A549 (cell line): ENCODE measurements around the gene HNMT. TPM values are rescaled to one million over a fixed set of nuclear protein-coding genes. Genes with fewer than 3 reads are reported as not detected.

ENCODE experiments used
- ATAC-seq, 2 experiments: fragments of 200-7000 bp in 1 of 2; fragments of >200 bp in 1 of 2; cut with Nextera tagmentation in 1 of 2; cut with Tn5 transposase in 1 of 2; 3 replicates each; pipeline versions ENCODE4 v1.8.0 to v1.9.1; 2018 to 2020; ENCODE audit warnings: mild to moderate bottlenecking in 1 of 2, moderate library complexity in 1 of 2
- CTCF ChIA-PET: fragments of 300-600 bp; sonication (Branson Sonifier 250); formaldehyde crosslinking; extraction: SDS; loops from one replicate; lab custom pipeline; 2021; ENCODE audit warnings: antibody characterized with exemption, inconsistent platforms; lab: Yijun Ruan, JAX
- POLR2A ChIA-PET: fragments of 350-600 bp; formaldehyde crosslinking; extraction: SDS; loops from one replicate; lab custom pipeline; 2021; ENCODE audit warnings: antibody characterized with exemption, inconsistent platforms; lab: Yijun Ruan, JAX
- DNase-seq, 2 experiments: peaks; one replicate each; pipeline versions ENCODE4 v3.0.0 to v3.0.0-alpha.2; 2011 to 2016; ENCODE audit warnings: low read depth in 1 of 2, low spot score in 1 of 2
- FAIRE-seq: peaks from 2 replicates; lab custom pipeline; 2011; peaks lifted over from hg19 to GRCh38; lab: Jason Lieb, UNC
- H3K27ac ChIP-seq, 2 experiments: fragments of >200 bp; sonication (Bioruptor Twin); formaldehyde crosslinking; 3 replicates each; pipeline ENCODE4 v1.5.1; 2016 to 2017
- H3K4me1 ChIP-seq: fragments of >200 bp; sonication (Bioruptor Twin); formaldehyde crosslinking; 3 replicates; pipeline ENCODE4 v1.6.1; 2016
- H3K4me2 ChIP-seq: fragments of >200 bp; sonication (Bioruptor Twin); formaldehyde crosslinking; 3 replicates; pipeline ENCODE4 v1.6.1; 2016
- H3K4me3 ChIP-seq: fragments of >200 bp; sonication (Bioruptor Twin); formaldehyde crosslinking; 3 replicates; pipeline ENCODE4 v1.5.1; 2016
- H3K9me3 ChIP-seq: fragments of >200 bp; sonication (Bioruptor Twin); formaldehyde crosslinking; 3 replicates; pipeline ENCODE4 v1.6.1; 2016
- ATOH8 ChIP-seq: fragments of 250-450 bp; sonication (Bioruptor Pico); IDR thresholded peaks from 2 replicates; pipeline ENCODE4 v1.5.0; 2020; ENCODE audit warnings: low read depth, mild to moderate bottlenecking, moderate library complexity
- CBX2 ChIP-seq: fragments of 200-600 bp; sonication (generic); IDR thresholded peaks from 2 replicates; pipeline ENCODE4 v1.6.1; 2016; ENCODE audit warnings: low read depth, mild to moderate bottlenecking, borderline replicate concordance
- CEBPB ChIP-seq, 2 experiments: fragments of >200 bp in 1 of 2; sonication (Bioruptor Twin) in 1 of 2; formaldehyde crosslinking in 1 of 2; IDR thresholded peaks; 2 replicates each; pipeline ENCODE4 v1.6.1; 2012 to 2016
- CTCF ChIP-seq: fragments of >200 bp; sonication (Bioruptor Twin); formaldehyde crosslinking; IDR thresholded peaks from 3 replicates; pipeline ENCODE4 v1.5.1; 2016
- E2F6 ChIP-seq: IDR thresholded peaks from 2 replicates; pipeline ENCODE4 v1.6.1; 2012; ENCODE audit warnings: low read depth, borderline replicate concordance
- EHMT2 ChIP-seq: fragments of 200-600 bp; sonication (generic); IDR thresholded peaks from 2 replicates; pipeline ENCODE4 v1.6.1; 2016; ENCODE audit warnings: antibody characterized with exemption, low read depth, mild to moderate bottlenecking, moderate library complexity
- ELK1 ChIP-seq: fragments of 150-350 bp; IDR thresholded peaks from 2 replicates; pipeline ENCODE4 v1.6.1; 2014; ENCODE audit warnings: low read depth, mild to moderate bottlenecking, low read length
- EP300 ChIP-seq, 2 experiments: fragments of >200 bp; sonication (Bioruptor Twin); formaldehyde crosslinking; IDR thresholded peaks; 2 replicates in 1 of 2; 3 replicates in 1 of 2; pipeline ENCODE4 v1.6.1; 2016 to 2017
- ESRRA ChIP-seq: fragments of 150-350 bp; IDR thresholded peaks from 2 replicates; pipeline ENCODE4 v1.6.1; 2014; ENCODE audit warnings: mild to moderate bottlenecking, low read length, borderline replicate concordance
- FOXS1 ChIP-seq: fragments of 250-450 bp; sonication (Bioruptor Pico); IDR thresholded peaks from 2 replicates; pipeline ENCODE4 v1.5.0; 2020; ENCODE audit warnings: mild to moderate bottlenecking, moderate library complexity
- GATA3 ChIP-seq: IDR thresholded peaks from 2 replicates; pipeline ENCODE4 v1.6.1; 2012; ENCODE audit warnings: borderline replicate concordance
- HDAC2 ChIP-seq: fragments of 200-600 bp; sonication (generic); IDR thresholded peaks from 2 replicates; pipeline ENCODE4 v1.6.1; 2016
- HOXA7 ChIP-seq: fragments of 250-450 bp; sonication (Bioruptor Pico); IDR thresholded peaks from 2 replicates; pipeline ENCODE4 v1.5.0; 2020; ENCODE audit warnings: mild to moderate bottlenecking, moderate library complexity
- KDM1A ChIP-seq: fragments of 200-600 bp; sonication (generic); IDR thresholded peaks from 2 replicates; pipeline ENCODE4 v1.6.1; 2016; ENCODE audit warnings: low read depth, mild to moderate bottlenecking
- MAFK ChIP-seq: fragments of 450-650 bp; IDR thresholded peaks from 2 replicates; pipeline ENCODE4 v1.6.1; 2014; ENCODE audit not compliant: partially characterized antibody
- NR3C1 ChIP-seq: fragments of >200 bp; sonication (Bioruptor Twin); formaldehyde crosslinking; IDR thresholded peaks from 3 replicates; pipeline ENCODE4 v1.6.1; 2017
- PBX3 ChIP-seq: IDR thresholded peaks from 2 replicates; pipeline ENCODE4 v1.6.1; 2012
- RAD21 ChIP-seq, 2 experiments: fragments of >200 bp in 1 of 2; sonication (Bioruptor Twin) in 1 of 2; formaldehyde crosslinking in 1 of 2; IDR thresholded peaks in 1 of 2; conservative IDR thresholded peaks in 1 of 2; 2 replicates in 1 of 2; 3 replicates in 1 of 2; pipeline ENCODE4 v1.6.1; 2012 to 2018; ENCODE audit warnings: inconsistent platforms in 1 of 2
- TFCP2L1 ChIP-seq: fragments of 250-450 bp; sonication (Bioruptor Pico); IDR thresholded peaks from 2 replicates; pipeline ENCODE4 v1.5.0; 2021; ENCODE audit warnings: mild to moderate bottlenecking
- ZC3H11A ChIP-seq: fragments of 450-650 bp; IDR thresholded peaks from 2 replicates; pipeline ENCODE4 v1.6.1; 2014; ENCODE audit warnings: antibody characterized with exemption, mild to moderate bottlenecking
- ZFP36 ChIP-seq: fragments of 450-650 bp; IDR thresholded peaks from 2 replicates; pipeline ENCODE4 v1.6.1; 2014; ENCODE audit warnings: borderline replicate concordance; ENCODE audit not compliant: partially characterized antibody
- ZNF302 ChIP-seq: fragments of 250-450 bp; sonication (Bioruptor Pico); IDR thresholded peaks from 2 replicates; pipeline ENCODE4 v1.9.0; 2021; ENCODE audit warnings: inconsistent platforms, mild to moderate bottlenecking, moderate library complexity
- WGBS: methylation state at CpG from one replicate; pipeline ENCODE4 v1.1.6; 2017; ENCODE audit errors: missing lambda C conversion rate; 5-methylcytosine and 5-hydroxymethylcytosine counted together
- polyA plus RNA-seq, 4 experiments: library from polyadenylated mRNA; depleted of rRNA in 3 of 4; stranded (reverse); fragments of >200 nt; fragmentation: RNase III in 1 of 4; extraction: RNeasy Plus Mini Kit Qiagen cat#74134 plus additional on column Dnase treatment in 1 of 4; gene quantifications; 2 replicates in 3 of 4; 3 replicates in 1 of 4; pipeline ENCODE4 v1.2.3, GENCODE V29; 2011 to 2017

HNMT gene
- polyA plus RNA-seq, 2 of the 4 experiments (the other 2 are of a cell fraction) = 1.5 to 5.5 TPM

- TF ChIP-seq RAD21 (conservative IDR thresholded peaks at IDR 0.05 in 1 of 2, IDR thresholded peaks at IDR 0.05 in 1 of 2) (no peak), EHMT2 (no peak), ZC3H11A (no peak), TFCP2L1 (CRISPR knock-in tag) (no peak)
Observed at GRCh38 chr2:138034536-138034935, 70.3 kb downstream of the HNMT start (continued).

GRCh38 chr2:138035608-138036217 is 71.4 kb downstream of the HNMT start:
- FAIRE-seq (no peak), DNase-seq (peak in 1 of 2 experiments; percentile 47), ATAC-seq (peak in 1 of 2 experiments; percentile 25; a peak in 2 of 6 replicates)
- Histone ChIP-seq H3K4me1 (0 out of 3 replicates have a peak, but pooled peaks cover 13% of the 10 kb centered on the region), H3K27ac (no peak overlapping the region), H3K4me2 (0 out of 3 replicates have a peak overlapping the region, but pooled peaks have one; percentile 23), H3K4me3 (no peak overlapping the region), H3K9me3 (no peaks in the 10 kb centered on the region)
- TF ChIP-seq ZNF302 (CRISPR knock-in tag) = no peak
- no peak for TF ChIP-seq ZFP36
- no peak for TF ChIP-seq KDM1A
- no peak for TF ChIP-seq CBX2
- TF ChIP-seq PBX3 = no peak
- TF ChIP-seq ELK1 = no peak
- no peak for TF ChIP-seq E2F6
- no peak for TF ChIP-seq ZC3H11A
- no peak for TF ChIP-seq ESRRA
- TF ChIP-seq NR3C1 = no peak
- TF ChIP-seq FOXS1 (CRISPR knock-in tag) = no peak
- TF ChIP-seq CTCF = no peak
- TF ChIP-seq CEBPB (IDR thresholded peaks at IDR 0.05) = no peak
- no peak for TF ChIP-seq HDAC2
- no peak for TF ChIP-seq GATA3
- no peak for TF ChIP-seq ATOH8 (CRISPR knock-in tag)
- no peak for TF ChIP-seq HOXA7 (CRISPR knock-in tag)
- POLR2A ChIA-PET = no interaction called here
- 71% methylated on average over 4 of the region's 4 CpGs for WGBS
- CTCF ChIA-PET = interaction anchor here (1.3 kb wide), 1 partner anchor 14 kb away, joined by 4 read pairs; no protein-coding TSS in a partner anchor

GRCh38 chr2:138036522-138036921 is 72.2 kb downstream of the HNMT start:
- ChIA-PET POLR2A (no interaction called here), CTCF (interaction anchor here (1.3 kb wide), 1 partner anchor 15 kb away, joined by 4 read pairs; no protein-coding TSS in a partner anchor)
- Histone ChIP-seq H3K27ac (no peak overlapping the region), H3K4me2 (no peak overlapping the region), H3K9me3 (no peaks in the 10 kb centered on the region), H3K4me1 (0 out of 3 replicates have a peak, but pooled peaks cover 13% of the 10 kb centered on the region), H3K4me3 (no peak overlapping the region)
- 63% methylated on average over 5 of the region's 5 CpGs for WGBS
- no peak for DNase-seq
- no peak for ATAC-seq
- no peak for FAIRE-seq
- peak; percentile 24 for TF ChIP-seq MAFK
- no peak for TF ChIP-seq EP300 (IDR thresholded peaks at IDR 0.05)
